CD14-positive monocyte (primary cell): ENCODE data around the gene L3MBTL3. TPM values are rescaled to one million over a fixed set of nuclear protein-coding genes. Genes with fewer than 3 reads are reported as not detected.

Experiments
- DNase-seq, 3 donors: peaks; one replicate each; pipeline ENCODE4 v3.0.0-alpha.2; 2011 to 2022
- H2AFZ ChIP-seq: 2 replicates; pipeline ENCODE4 v1.6.0; 2012; ENCODE audit warnings: mild to moderate bottlenecking, low read depth, low read length, inconsistent platforms; ENCODE audit not compliant: insufficient read depth, poor library complexity, severe bottlenecking
- H3K27ac ChIP-seq, 2 donors: 1 replicate in 1 of 2; 2 replicates in 1 of 2; pipeline ENCODE4 v1.5.1; 2012 to 2013; ENCODE audit warnings: low read length in 2 of 2, control low read depth in 1 of 2, inconsistent platforms in 1 of 2, low read depth in 1 of 2, mild to moderate bottlenecking in 1 of 2
- H3K27me3 ChIP-seq, 2 donors: one replicate each; pipeline versions ENCODE4 v1.6.0 to v1.6.1; 2011 to 2013; ENCODE audit warnings: low read length in 2 of 2; ENCODE audit not compliant: control insufficient read depth in 2 of 2, insufficient read depth in 2 of 2
- H3K36me3 ChIP-seq, 2 donors: replicated peaks in 1 of 2; 1 replicate in 1 of 2; 2 replicates in 1 of 2; pipeline versions ENCODE4 v1.5.1 to v1.6.1; 2012 to 2013; ENCODE audit warnings: low read length in 2 of 2, control low read depth in 1 of 2, inconsistent platforms in 1 of 2, mild to moderate bottlenecking in 1 of 2; ENCODE audit not compliant: insufficient read depth in 2 of 2, control insufficient read depth in 1 of 2
- H3K4me1 ChIP-seq, 2 donors: 1 replicate in 1 of 2; 2 replicates in 1 of 2; pipeline versions ENCODE4 v1.5.1 to v1.6.1; 2012 to 2013; ENCODE audit warnings: low read length in 2 of 2, control low read depth in 1 of 2, inconsistent platforms in 1 of 2, mild to moderate bottlenecking in 1 of 2, moderate library complexity in 1 of 2; ENCODE audit not compliant: insufficient read depth in 2 of 2, control insufficient read depth in 1 of 2
- H3K4me2 ChIP-seq: replicated peaks from 2 replicates; pipeline ENCODE3; 2012; ENCODE audit warnings: low read length, moderate library complexity, mild to moderate bottlenecking; ENCODE audit not compliant: poor library complexity, severe bottlenecking; ENCODE audit errors: extremely low read depth
- H3K4me3 ChIP-seq, 3 experiments: fragments of 200-600 bp in 1 of 3; sonication (generic) in 1 of 3; replicated peaks in 1 of 3; 1 replicate in 2 of 3; 2 replicates in 1 of 3; pipeline ENCODE4 v1.5.1; 2011 to 2013; ENCODE audit warnings: low read length in 3 of 3, mild to moderate bottlenecking in 3 of 3, control low read depth in 2 of 3, low read depth in 2 of 3, inconsistent platforms in 1 of 3, moderate library complexity in 1 of 3
- H3K79me2 ChIP-seq: 2 replicates; pipeline ENCODE4 v1.6.0; 2012; ENCODE audit warnings: mild to moderate bottlenecking, control low read depth, inconsistent platforms, low read length, moderate library complexity; ENCODE audit not compliant: insufficient read depth
- H3K9ac ChIP-seq: 2 replicates; pipeline ENCODE4 v1.6.0; 2017; ENCODE audit warnings: low read length, mild to moderate bottlenecking; ENCODE audit not compliant: insufficient read depth, poor library complexity, severe bottlenecking
- H3K9me3 ChIP-seq, 2 donors: replicated peaks in 1 of 2; 1 replicate in 1 of 2; 2 replicates in 1 of 2; pipeline versions ENCODE4 v1.5.1 to v1.6.1; 2012 to 2013; ENCODE audit warnings: low read length in 2 of 2, control low read depth in 1 of 2; ENCODE audit not compliant: control insufficient read depth in 1 of 2, insufficient read depth in 1 of 2
- H4K20me1 ChIP-seq: 2 replicates; pipeline ENCODE4 v1.6.0; 2012; ENCODE audit warnings: mild to moderate bottlenecking, low read length, control low read depth, moderate library complexity; ENCODE audit not compliant: insufficient read depth
- H3K27ac Mint-ChIP-seq, 7 donors: one replicate each; pipeline ENCODE4 v1.8.0; 2020; ENCODE audit warnings: mild to moderate bottlenecking in 7 of 7, mixed read lengths in 7 of 7, moderate library complexity in 6 of 7, inconsistent platforms in 2 of 7
- H3K27me3 Mint-ChIP-seq, 3 donors: one replicate each; pipeline ENCODE4 v1.8.0; 2021 to 2022; ENCODE audit warnings: low read depth in 3 of 3, mild to moderate bottlenecking in 3 of 3, mixed read lengths in 3 of 3, moderate library complexity in 3 of 3, inconsistent platforms in 1 of 3
- H3K36me3 Mint-ChIP-seq, 2 donors: one replicate each; pipeline ENCODE4 v1.8.0; 2020; ENCODE audit warnings: mixed read lengths in 2 of 2, inconsistent platforms in 1 of 2, mild to moderate bottlenecking in 1 of 2
- H3K4me1 Mint-ChIP-seq: one replicate; pipeline ENCODE4 v1.8.0; 2020; ENCODE audit warnings: mild to moderate bottlenecking, mixed read lengths
- H3K4me3 Mint-ChIP-seq, 2 donors: one replicate each; pipeline ENCODE4 v1.8.0; 2020; ENCODE audit warnings: mild to moderate bottlenecking in 2 of 2, mixed read lengths in 2 of 2, moderate library complexity in 1 of 2
- H3K9me3 Mint-ChIP-seq, 7 donors: one replicate each; pipeline ENCODE4 v1.8.0; 2020 to 2022; ENCODE audit warnings: mixed read lengths in 7 of 7, mild to moderate bottlenecking in 6 of 7, moderate library complexity in 6 of 7, inconsistent platforms in 2 of 7
- WGBS: methylation state at CpG from one replicate; pipeline ENCODE4 v1.1.5; 2013; ENCODE audit warnings: missing lambda C conversion rate; ENCODE audit not compliant: insufficient coverage; 5-methylcytosine and 5-hydroxymethylcytosine counted together
- intact Hi-C, 2 donors: fragments of 100-400 bp; cut with micrococcal nuclease; formaldehyde crosslinking; loops; one replicate each; pipeline versions ENCODE4 v1.15.0 to v1.15.1; 2023
- polyA plus RNA-seq, 3 donors: library from polyadenylated mRNA; depleted of rRNA in 1 of 3; unstranded in 2 of 3; stranded (reverse) in 1 of 3; fragments of 300-500 nt in 2 of 3; fragments of >200 nt in 1 of 3; fragmentation: Illumina TruSeq in 2 of 3; gene quantifications; 1 replicate in 2 of 3; 2 replicates in 1 of 3; pipeline ENCODE4 v1.2.3, GENCODE V29; 2012 to 2021
- TF ChIP-seq, protein P1 (sequence below): fragments of 200-600 bp; IDR thresholded peaks from one replicate; pipeline ENCODE4 v1.8.0; 2022; ENCODE audit warnings: antibody characterized with exemption, mild to moderate bottlenecking

Gene L3MBTL3
- polyA plus RNA-seq, 3 donors, result 2.1 to 8.0 (median 3.7) TPM

DNA sequence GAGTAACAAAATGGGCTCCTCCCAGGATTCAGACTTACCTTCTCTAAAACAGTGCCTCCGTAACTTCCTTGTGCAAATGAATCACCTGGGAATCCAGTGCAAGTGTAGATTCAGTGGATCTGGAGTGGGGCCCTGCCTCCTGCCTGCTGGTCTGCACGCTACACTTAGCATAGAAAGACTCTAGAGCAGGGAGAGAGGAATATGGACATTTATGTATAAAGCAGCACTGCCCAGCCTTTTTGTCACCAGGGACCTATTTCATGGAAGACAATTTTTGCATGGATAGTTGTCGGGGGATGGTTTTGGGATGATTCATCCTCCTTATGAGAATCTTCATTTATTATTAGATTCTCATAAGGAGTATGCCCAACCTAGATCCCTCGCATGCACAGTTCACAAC is 42.3 kb upstream of the L3MBTL3 start:
- Mint-ChIP-seq H3K27me3 (no peaks in the 10 kb centered on the region), H3K36me3 (no peaks in the 10 kb centered on the region), H3K4me1 (no peaks in the 10 kb centered on the region), H3K9me3 (peaks cover 0 to 15% (median 7%) of the 10 kb centered on the region in 7 donors), H3K4me3 (no peak overlapping the region), H3K27ac (no peak overlapping the region)
- WGBS, result 100% methylated on average over 1 of the region's 4 CpGs
- H3K36me3 ChIP-seq, result no peaks in the 10 kb centered on the region
- TF ChIP-seq, protein P1, sequence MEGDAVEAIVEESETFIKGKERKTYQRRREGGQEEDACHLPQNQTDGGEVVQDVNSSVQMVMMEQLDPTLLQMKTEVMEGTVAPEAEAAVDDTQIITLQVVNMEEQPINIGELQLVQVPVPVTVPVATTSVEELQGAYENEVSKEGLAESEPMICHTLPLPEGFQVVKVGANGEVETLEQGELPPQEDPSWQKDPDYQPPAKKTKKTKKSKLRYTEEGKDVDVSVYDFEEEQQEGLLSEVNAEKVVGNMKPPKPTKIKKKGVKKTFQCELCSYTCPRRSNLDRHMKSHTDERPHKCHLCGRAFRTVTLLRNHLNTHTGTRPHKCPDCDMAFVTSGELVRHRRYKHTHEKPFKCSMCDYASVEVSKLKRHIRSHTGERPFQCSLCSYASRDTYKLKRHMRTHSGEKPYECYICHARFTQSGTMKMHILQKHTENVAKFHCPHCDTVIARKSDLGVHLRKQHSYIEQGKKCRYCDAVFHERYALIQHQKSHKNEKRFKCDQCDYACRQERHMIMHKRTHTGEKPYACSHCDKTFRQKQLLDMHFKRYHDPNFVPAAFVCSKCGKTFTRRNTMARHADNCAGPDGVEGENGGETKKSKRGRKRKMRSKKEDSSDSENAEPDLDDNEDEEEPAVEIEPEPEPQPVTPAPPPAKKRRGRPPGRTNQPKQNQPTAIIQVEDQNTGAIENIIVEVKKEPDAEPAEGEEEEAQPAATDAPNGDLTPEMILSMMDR, result no peak
- H3K9ac ChIP-seq, result no peak overlapping the region
- H3K27ac ChIP-seq, result no peak overlapping the region
- H3K27me3 ChIP-seq, result peaks cover 0 to 2% of the 10 kb centered on the region in 2 donors
- H2AFZ ChIP-seq, result no peak overlapping the region
- no peak overlapping the region for H3K4me2 ChIP-seq
- no peak overlapping the region for H3K4me3 ChIP-seq
- intact Hi-C loops, result no loop called here
- DNase-seq, result no peak
- peaks cover 7 to 9% of the 10 kb centered on the region in 2 donors for H3K9me3 ChIP-seq
- no peaks in the 10 kb centered on the region for H3K79me2 ChIP-seq
- no peaks in the 10 kb centered on the region for H4K20me1 ChIP-seq
- H3K4me1 ChIP-seq, result no peaks in the 10 kb centered on the region

DNA sequence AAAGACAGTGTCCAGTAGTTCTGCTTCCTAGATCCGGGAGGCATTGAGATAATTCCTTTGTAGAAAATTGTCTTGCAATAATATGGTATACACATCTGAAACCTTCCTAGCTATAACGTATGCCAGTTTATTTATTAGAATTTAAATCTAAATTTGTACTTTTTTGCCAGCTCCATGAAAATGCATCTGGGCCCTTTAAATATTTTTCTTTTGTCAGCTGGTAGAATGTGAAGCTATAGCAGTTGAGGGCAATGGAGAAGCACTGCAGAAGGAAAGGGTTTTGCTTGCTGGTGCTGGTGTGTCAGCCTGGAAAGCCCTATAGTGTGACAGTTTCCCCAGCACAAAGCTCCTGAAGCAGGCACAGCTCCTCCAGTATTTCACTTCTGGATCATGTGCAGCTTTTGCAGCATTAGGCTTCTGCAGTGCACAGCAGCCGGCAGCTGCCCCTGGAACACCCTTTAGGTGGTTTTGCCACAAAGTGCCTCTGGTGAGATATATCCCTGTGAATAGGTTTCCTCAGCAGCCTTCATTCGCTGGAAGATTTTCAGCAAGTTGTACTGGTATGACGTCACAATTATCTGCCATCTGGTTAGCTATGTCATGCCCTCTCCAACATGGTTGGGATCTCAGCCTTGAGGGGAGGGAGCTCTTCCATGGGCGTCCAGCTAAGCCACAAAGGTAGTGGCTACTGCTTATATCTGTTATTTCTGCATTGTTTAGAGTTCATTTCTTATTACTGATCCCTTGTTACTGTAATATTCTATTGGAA is 40.0 kb upstream of the L3MBTL3 start:
- TF ChIP-seq, protein P1, result no peak
- Histone ChIP-seq H3K4me2 (no peak overlapping the region), H3K27ac (no peak overlapping the region), H4K20me1 (no peaks in the 10 kb centered on the region), H3K79me2 (no peaks in the 10 kb centered on the region), H3K4me3 (no peak overlapping the region), H3K36me3 (no peaks in the 10 kb centered on the region), H3K9ac (no peak overlapping the region), H3K4me1 (no peaks in the 10 kb centered on the region), H2AFZ (no peak overlapping the region), H3K27me3 (no peaks in the 10 kb centered on the region), H3K9me3 (peaks cover 7 to 9% of the 10 kb centered on the region in 2 donors)
- peaks cover 0 to 15% (median 7%) of the 10 kb centered on the region in 7 donors for H3K9me3 Mint-ChIP-seq
- DNase-seq, result no peak
- H3K4me1 Mint-ChIP-seq, result no peaks in the 10 kb centered on the region
- intact Hi-C loops, result no loop called here
- H3K27ac Mint-ChIP-seq, result no peak overlapping the region
- H3K36me3 Mint-ChIP-seq, result no peaks in the 10 kb centered on the region
- 85% methylated on average over 2 of the region's 6 CpGs for WGBS
- no peak overlapping the region for H3K4me3 Mint-ChIP-seq
- H3K27me3 Mint-ChIP-seq, result no peaks in the 10 kb centered on the region
